Skeletal muscle tissue (tissue), 4 donors: ENCODE measurements around the gene TERT. TPM values are rescaled to one million over a fixed set of nuclear protein-coding genes. Genes with fewer than 3 reads are reported as not detected.
"Not testable (repeated sequence)": the region's sequence is repeated elsewhere in the genome, so short reads cannot be mapped to it uniquely, and the experiment has no call there.

ENCODE experiments used
- H3K27ac ChIP-seq: one replicate; pipeline ENCODE4 v1.7.0; 2013; ENCODE audit warnings: mild to moderate bottlenecking, low read depth, low read length, inconsistent platforms
- H3K27me3 ChIP-seq, 3 donors: one replicate each; pipeline ENCODE4 v1.7.0; 2013; ENCODE audit warnings: low read length in 3 of 3; ENCODE audit not compliant: control insufficient read depth in 3 of 3, insufficient read depth in 3 of 3
- H3K36me3 ChIP-seq, 3 donors: one replicate each; pipeline ENCODE4 v1.7.0; 2013; ENCODE audit warnings: low read length in 3 of 3; ENCODE audit not compliant: control insufficient read depth in 3 of 3, insufficient read depth in 3 of 3
- H3K4me1 ChIP-seq, 3 donors: one replicate each; pipeline ENCODE4 v1.7.0; 2013; ENCODE audit warnings: low read length in 3 of 3, mild to moderate bottlenecking in 3 of 3; ENCODE audit not compliant: control insufficient read depth in 3 of 3, insufficient read depth in 3 of 3
- H3K4me3 ChIP-seq, 3 donors: one replicate each; pipeline ENCODE4 v1.7.0; 2013; ENCODE audit warnings: low read length in 3 of 3
- H3K9ac ChIP-seq, 3 donors: one replicate each; pipeline ENCODE4 v1.7.0; 2013; ENCODE audit warnings: low read length in 3 of 3, mild to moderate bottlenecking in 3 of 3, moderate library complexity in 2 of 3, low read depth in 1 of 3
- H3K9me3 ChIP-seq, 3 donors: one replicate each; pipeline ENCODE4 v1.7.0; 2013; ENCODE audit warnings: low read length in 3 of 3; ENCODE audit not compliant: control insufficient read depth in 3 of 3
- total RNA-seq: library from RNA; depleted of rRNA; stranded (reverse); fragments of >200 nt; gene quantifications from one replicate; pipeline ENCODE4 v1.2.3, GENCODE V29; 2014
- donor health status: Osteomylitis.

TERT gene
- not detected for total RNA-seq

DNA sequence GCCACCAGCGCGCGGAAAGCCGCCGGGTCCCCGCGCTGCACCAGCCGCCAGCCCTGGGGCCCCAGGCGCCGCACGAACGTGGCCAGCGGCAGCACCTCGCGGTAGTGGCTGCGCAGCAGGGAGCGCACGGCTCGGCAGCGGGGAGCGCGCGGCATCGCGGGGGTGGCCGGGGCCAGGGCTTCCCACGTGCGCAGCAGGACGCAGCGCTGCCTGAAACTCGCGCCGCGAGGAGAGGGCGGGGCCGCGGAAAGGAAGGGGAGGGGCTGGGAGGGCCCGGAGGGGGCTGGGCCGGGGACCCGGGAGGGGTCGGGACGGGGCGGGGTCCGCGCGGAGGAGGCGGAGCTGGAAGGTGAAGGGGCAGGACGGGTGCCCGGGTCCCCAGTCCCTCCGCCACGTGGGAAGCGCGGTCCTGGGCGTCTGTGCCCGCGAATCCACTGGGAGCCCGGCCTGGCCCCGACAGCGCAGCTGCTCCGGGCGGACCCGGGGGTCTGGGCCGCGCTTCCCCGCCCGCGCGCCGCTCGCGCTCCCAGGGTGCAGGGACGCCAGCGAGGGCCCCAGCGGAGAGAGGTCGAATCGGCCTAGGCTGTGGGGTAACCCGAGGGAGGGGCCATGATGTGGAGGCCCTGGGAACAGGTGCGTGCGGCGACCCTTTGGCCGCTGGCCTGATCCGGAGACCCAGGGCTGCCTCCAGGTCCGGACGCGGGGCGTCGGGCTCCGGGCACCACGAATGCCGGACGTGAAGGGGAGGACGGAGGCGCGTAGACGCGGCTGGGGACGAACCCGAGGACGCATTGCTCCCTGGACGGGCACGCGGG lies at the start of gene TERT:
TSS of gene TERT (minus strand) at position 234 of the 815 bp plus-strand sequence. CDS start at position 155, 79 bp downstream.
- Histone ChIP-seq H3K36me3 (no peaks in the 10 kb centered on the region), H3K4me1 (no peaks in the 10 kb centered on the region), H3K4me3 (no peak within 1 kb of the TSS), H3K9me3 (no peaks in the 10 kb centered on the region), H3K27me3 (peaks cover 48 to 57% (median 49%) of the 10 kb centered on the region in 3 donors), H3K27ac (no peak within 1 kb of the TSS), H3K9ac (no peak within 1 kb of the TSS)

DNA sequence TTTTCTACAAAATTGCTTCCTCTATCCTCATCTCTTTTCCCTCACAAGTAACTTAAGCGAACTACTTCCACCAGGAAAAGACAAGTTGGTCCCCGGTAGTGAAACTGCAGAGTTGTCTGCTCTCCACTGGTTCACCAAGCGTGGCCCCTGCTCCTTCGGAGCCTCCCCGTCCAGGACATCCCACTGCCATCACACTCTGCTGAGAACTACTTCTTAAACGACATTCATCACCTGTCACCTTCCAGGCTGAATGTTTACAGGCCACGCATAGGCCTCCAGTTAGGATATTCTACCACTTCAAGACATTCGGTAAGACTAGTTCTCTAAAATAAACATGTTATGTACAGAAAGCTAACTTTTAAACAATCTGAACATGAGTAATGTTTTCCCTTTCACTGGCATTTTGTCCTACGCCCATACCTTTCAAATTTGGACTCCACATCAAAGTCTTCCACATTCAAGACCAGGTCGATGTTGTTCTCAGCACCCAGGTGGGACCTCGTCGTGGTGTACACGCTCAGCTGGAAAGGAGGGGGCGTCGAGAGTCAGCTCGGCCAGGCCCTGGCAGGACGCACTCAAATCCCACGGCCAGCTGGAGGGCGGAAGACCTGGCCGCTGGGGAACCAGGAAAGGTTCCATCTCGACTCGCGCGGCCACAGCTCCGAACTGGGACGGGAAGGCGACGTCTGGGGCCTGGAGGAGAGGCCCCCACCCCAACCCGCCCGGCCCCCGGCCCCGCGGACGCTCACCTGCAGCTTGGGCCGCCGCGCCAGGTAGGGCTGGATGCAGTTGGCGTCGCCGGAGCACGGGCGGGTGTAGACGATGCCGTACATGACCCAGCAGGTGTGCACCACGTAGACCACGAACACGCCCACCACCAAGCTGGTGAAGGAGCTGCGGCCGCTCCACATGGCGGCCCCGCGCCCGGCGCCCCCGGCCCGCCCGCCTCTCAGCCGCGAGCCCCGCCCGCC lies 49.3 kb upstream of the TERT start:
- no peak overlapping the region for H3K27ac ChIP-seq
- H3K36me3 ChIP-seq, result peaks cover 20 to 31% (median 25%) of the 10 kb centered on the region in 3 donors
- peak overlapping the region; percentile 66 to 77 (median 76) for H3K9ac ChIP-seq
- H3K9me3 ChIP-seq, result no peaks in the 10 kb centered on the region
- H3K27me3 ChIP-seq, result no peaks in the 10 kb centered on the region
- peaks cover 20 to 23% (median 21%) of the 10 kb centered on the region in 3 donors for H3K4me1 ChIP-seq
- peak overlapping the region; percentile 61 to 92 (median 73) for H3K4me3 ChIP-seq

GRCh38 chr5:1343315-1343751 lies 48.5 kb upstream of the TERT start:
- H3K27me3 ChIP-seq, result no peaks in the 10 kb centered on the region
- peaks cover 20 to 23% (median 21%) of the 10 kb centered on the region in 3 donors for H3K4me1 ChIP-seq
- peak overlapping the region in 2 of 3 donors; percentile 41 to 66 for H3K9ac ChIP-seq
- no peak overlapping the region for H3K27ac ChIP-seq
- H3K36me3 ChIP-seq, result peaks cover 28 to 37% (median 31%) of the 10 kb centered on the region in 3 donors
- no peak overlapping the region for H3K4me3 ChIP-seq
- no peaks in the 10 kb centered on the region for H3K9me3 ChIP-seq

- H3K9ac ChIP-seq, H3K4me3 ChIP-seq, H3K9me3 ChIP-seq, H3K27ac ChIP-seq, H3K27me3 ChIP-seq: not testable (repeated sequence)
- peaks cover 20 to 23% (median 21%) of the 10 kb centered on the region in 3 donors for H3K4me1 ChIP-seq
- peaks cover 35 to 42% (median 36%) of the 10 kb centered on the region in 3 donors for H3K36me3 ChIP-seq
These were observed 47.8 kb upstream of the TERT start for GRCh38 chr5:1342711-1343110.

DNA sequence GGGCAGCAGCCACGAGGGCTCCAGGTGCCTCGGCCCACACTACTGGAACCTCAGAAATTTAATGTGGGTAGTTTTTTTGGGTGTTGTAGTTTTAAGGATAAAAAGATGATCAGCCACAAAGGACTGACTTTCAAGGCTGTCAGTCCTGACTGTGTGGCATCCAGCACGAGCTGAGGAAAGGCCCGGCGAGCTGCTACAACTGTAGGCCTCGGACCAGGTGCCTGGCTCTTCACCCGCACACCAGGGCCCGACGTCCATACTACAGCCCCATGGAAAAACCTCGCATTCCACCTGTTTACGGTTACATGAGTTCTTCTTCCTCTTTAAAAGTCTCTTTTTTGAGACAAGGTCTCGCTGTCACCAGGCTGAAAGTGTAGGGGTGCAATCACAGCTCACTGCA lies 47.4 kb upstream of the TERT start:
- no peaks in the 10 kb centered on the region for H3K27me3 ChIP-seq
- peaks cover 39 to 47% (median 41%) of the 10 kb centered on the region in 3 donors for H3K36me3 ChIP-seq
- H3K4me1 ChIP-seq, result peaks cover 20 to 23% (median 21%) of the 10 kb centered on the region in 3 donors

DNA sequence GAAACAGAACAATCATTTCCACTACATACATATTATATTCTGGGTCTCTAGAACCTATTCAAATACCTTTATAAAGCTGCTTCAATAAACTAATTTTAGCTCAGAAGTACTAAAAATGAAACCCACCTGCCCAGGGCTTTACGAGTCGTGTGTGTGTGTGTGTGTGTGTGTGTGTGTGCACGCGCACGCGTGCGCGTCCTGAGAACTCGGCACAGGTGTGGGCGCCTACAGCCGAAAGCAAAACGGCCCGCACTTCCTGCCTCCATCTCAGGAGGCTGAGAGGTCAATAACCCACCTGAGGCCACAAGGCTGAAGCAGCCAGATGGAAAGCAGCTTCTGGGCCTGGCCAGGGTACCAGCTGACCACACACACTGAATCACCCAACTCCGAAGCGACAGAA lies 47.0 kb upstream of the TERT start:
- no peak overlapping the region for H3K27ac ChIP-seq
- no peak overlapping the region for H3K4me3 ChIP-seq
- H3K9ac ChIP-seq, result no peak overlapping the region
- H3K9me3 ChIP-seq, result no peaks in the 10 kb centered on the region
- no peaks in the 10 kb centered on the region for H3K27me3 ChIP-seq
- H3K36me3 ChIP-seq, result peaks cover 43 to 51% (median 43%) of the 10 kb centered on the region in 3 donors
- peaks cover 20 to 23% (median 21%) of the 10 kb centered on the region in 3 donors for H3K4me1 ChIP-seq

More for the DNA sequence above, 47.4 kb upstream of the TERT start:
- Histone ChIP-seq H3K9me3 (no peaks in the 10 kb centered on the region), H3K27ac (no peak overlapping the region), H3K4me3 (no peak overlapping the region), H3K9ac (no peak overlapping the region)

- not testable (repeated sequence) for H3K9ac ChIP-seq, H3K27ac ChIP-seq, H3K27me3 ChIP-seq, H3K4me3 ChIP-seq, H3K9me3 ChIP-seq
- H3K4me1 ChIP-seq, result peaks cover 6 to 12% (median 10%) of the 10 kb centered on the region in 3 donors
- peaks cover 63 to 70% (median 64%) of the 10 kb centered on the region in 3 donors for H3K36me3 ChIP-seq
These were observed 44.9 kb upstream of the TERT start for GRCh38 chr5:1339818-1340210.

- Histone ChIP-seq H3K36me3 (peaks cover 63 to 72% (median 65%) of the 10 kb centered on the region in 3 donors), H3K4me1 (peaks cover 5 to 10% (median 9%) of the 10 kb centered on the region in 3 donors)
- H3K9me3 ChIP-seq, H3K27ac ChIP-seq, H3K9ac ChIP-seq, H3K27me3 ChIP-seq, H3K4me3 ChIP-seq: not testable (repeated sequence)
These were observed 44.4 kb upstream of the TERT start for GRCh38 chr5:1339139-1339817.

GRCh38 chr5:1338506-1339070 lies 43.7 kb upstream of the TERT start:
- Histone ChIP-seq H3K27ac (no peak overlapping the region), H3K9ac (no peak overlapping the region), H3K4me1 (peaks cover 0 to 4% (median 2%) of the 10 kb centered on the region in 3 donors), H3K4me3 (no peak overlapping the region), H3K27me3 (no peaks in the 10 kb centered on the region), H3K36me3 (peaks cover 68 to 77% (median 72%) of the 10 kb centered on the region in 3 donors), H3K9me3 (no peaks in the 10 kb centered on the region)
